Activated CD8-positive, alpha-beta memory T cell treated with anti-CD3 and anti-CD28 coated beads, Interleukin-2, amount 50 U/mL, for 4 hours (primary cell): ENCODE results near the gene EMC10.

Source experiments
- DNase-seq: peaks from one replicate; pipeline ENCODE4 v3.0.0-alpha.2; 2020

EMC10 gene

DNA sequence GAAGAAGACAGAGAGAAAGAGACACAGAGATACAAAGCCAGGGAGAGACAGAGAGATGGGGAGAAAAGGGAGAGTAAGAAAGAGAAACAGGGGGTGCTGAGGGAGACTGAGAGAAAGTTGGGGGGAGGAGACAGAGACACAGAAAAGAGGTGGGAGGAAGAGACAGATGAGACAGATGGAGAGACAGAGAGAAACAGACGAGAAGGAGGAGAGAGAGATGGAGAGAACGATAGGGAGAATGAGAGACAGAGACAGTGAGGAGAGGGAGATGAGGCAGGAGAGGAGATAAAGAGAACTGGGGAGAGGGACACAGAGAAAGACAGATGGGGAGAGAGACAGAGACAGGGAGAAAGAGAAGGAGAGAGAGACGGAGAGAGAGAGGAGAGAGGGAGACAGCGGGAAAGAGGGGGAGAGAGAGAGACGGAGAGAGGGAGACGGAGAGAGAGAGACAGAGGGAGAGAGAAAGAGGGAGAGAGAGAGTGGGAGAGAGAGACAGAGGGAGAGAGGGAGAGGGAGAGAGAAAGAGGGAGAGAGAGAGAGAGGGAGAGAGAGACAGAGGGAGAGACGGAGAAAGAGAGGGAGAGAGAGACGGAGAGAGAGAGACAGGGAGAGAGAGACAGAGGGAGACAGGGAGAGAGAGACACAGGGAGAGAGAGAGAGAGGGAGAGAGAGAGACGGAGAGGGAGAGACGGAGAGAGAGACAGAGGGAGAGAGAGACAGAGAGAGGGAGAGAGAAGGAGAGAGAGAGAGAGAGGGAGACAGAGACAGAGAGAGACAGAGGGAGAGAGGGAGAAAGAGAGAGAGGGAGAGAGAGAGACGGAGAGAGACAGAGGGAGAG lies 22.1 kb downstream of the EMC10 start:
- DNase-seq = no peak

DNA sequence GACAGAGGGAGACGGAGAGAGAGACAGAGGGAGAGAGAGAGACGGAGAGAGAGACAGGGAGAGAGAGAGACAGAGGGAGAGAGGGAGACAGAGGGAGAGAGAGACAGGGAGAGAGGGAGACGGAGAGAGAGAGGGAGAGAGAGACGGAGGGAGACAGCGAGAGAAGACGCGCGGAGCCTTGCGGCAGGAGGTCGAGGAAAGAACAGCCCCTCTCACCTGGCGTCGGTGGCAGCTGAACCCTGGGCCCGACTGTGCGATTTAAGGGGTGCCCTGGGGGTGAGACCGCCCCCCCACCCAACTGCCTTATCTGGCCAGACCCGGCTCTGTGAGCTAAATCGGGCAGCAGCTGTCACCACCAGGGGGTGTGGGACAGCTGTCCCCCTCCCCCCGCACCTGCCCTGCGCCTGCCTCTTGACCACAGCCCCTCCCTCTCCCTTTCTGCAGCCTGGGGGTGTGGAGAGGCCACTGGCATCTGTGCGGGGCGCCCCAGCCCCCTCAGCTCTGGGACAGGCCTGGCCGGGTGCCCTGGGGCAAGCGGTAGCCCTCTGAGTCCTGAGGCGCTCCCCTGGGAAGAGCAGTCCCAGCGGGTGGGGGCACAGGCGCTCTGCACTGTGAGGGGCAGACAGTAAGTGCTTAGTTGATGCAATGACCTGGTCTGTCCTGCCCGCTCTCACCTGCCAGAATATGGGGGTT lies 23.9 kb downstream of the EMC10 start:
- DNase-seq = no peak

DNA sequence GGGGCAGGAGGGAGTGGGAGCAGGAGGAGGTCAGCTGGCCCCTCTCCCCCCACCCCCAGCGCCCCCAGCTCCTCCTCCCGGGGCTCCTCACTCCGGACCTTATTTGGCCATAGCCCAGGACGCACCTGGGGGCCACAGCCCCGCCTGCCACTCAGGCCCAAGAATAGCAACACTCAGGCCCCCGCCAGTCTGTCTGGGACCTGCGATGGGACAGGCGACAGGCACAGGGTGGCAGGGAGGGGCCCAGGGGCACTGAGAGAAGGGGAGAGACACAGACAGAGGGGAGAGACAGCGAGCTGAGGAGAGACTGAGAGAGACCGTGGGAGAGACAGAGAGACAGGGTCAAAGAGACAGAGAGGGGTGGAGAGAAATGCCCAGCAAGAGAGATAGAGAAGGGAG lies 24.4 kb downstream of the EMC10 start:
- no peak for DNase-seq

DNA sequence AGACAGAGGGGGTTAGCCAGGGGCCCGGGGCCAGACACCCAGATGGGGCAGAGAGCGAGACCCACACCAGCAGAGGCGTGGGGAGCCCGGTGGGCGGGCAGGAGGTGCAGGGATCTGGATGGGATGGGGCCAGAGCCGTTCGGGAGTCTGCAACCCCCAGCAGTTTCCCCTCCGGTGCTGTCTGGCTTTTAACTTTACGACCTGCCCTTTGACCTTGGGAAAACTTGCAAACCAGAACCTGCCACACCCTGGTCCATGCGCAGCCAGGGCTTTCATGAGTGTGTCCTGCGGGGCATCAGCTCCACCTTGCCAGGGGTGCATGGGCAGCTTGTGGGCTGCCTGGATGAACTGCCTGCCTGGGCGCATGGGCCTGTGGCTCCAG lies 24.9 kb downstream of the EMC10 start:
- DNase-seq = no peak

DNA sequence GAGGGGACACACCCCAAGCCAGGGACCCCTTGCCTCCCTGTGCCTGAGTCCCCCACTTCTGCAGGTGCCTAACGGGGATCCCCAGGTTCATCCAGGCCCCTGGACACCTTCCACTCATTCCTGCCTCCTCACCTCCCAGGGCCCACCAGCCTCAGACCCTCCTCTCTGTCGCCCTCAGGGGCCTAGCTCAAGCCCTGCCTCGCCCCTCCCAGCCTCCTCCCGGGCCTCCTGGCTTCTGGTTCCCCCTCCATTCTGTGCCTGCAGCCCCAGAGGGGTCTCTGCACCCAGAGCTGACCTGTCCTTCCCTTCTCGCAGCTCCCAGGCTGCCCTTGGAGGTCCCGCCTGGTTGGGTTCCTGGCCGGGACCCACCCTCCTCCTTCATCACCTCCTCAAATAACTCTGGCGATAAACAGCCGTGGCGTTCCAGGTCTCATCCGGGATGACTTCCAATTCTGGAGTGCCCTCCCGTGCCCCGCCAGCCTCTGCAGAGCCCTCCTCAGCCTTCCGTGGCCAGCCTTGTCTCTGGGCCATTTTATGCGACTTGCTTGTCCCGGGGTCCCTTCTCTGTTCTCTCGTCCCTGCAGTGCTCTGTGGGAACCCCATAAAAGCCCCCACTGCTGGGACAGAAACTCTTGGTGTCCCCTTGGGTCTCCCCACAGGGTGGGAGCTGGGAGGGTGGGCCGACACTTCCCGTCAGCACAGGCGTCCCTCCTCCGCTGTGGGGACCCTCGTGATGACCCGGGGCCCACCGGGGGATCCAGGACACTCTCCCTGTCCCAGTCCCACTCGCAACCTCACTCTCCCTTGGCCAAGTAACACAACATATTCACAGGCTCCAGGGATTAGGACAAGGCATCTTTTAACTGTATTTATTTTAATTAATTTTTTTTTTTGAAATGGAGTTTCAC lies 25.5 kb downstream of the EMC10 start:
- no peak for DNase-seq

DNA sequence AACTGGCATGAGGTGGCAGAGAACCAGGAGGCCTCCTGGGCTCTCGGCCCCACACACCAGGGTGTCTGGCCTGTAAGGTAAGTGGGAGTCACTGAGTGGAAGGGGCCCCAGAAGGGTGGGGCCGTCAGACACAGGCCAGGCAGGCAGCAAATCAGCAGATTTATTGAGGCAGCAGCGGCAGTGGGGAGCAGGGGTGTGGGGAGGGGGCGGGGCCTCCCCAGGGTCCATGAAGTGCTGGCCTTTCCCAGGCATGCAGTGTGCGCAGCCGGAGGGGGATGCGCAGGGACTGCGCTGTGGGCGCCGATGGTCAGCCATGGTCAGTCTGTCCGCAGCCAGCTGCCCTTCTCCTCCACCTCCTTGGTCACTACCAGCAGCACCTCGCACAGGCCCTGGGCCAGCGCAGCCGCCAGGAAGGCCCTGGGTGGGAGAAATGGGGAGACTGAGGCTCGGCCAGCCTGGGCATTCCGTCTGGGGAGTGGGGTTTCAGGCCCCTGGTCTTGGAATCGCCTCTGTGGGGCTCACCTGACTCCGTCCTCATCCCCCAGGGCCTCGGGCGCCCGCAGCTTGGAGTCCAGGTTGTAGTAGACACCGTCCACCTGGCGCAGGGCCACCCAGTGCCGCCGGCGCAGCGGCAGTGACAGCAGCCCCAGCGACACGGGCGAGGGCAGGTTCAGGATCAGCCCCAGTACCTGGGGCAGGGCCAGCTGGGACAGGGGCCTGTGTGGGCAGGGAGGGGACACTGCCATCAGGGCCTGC lies 29.7 kb downstream of the EMC10 start:
- no peak for DNase-seq

DNA sequence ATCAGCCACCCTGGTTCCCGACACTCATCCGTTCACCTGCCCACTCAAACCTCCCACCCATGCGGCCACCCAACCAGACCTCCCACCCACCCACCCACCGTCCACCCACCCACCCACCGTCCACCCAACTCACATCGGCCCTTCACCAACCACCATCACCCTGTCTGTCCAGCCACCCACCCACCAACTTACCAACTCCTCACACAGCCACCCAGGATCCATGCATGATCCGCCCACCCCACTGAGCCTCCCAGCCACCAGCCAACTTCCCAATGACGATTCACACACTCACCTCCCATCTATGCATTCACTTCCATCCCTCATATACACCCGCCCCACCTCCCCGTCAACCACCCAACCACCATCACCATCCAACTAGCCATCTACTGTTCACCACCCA lies 30.4 kb downstream of the EMC10 start:
- DNase-seq = no peak

DNA sequence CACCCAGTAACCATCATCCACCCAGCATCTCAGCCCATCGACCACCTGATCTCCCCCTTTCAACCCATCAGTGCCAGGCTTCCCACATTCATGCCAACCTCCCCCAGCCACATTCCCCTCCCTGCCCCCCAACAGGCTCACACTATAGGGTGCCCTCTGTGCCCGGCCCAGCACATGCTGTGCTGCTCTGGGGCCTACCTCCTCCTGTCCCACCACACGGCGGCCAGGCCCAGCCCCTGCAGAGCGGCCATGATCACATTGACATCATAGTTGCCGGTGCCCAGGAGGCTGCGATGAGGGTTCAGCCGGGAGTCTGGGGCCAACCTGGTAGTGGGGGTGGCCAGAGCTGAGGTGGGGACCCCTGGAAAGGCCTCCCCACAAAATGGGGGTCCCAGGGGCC lies 31.1 kb downstream of the EMC10 start:
- DNase-seq = no peak

DNA sequence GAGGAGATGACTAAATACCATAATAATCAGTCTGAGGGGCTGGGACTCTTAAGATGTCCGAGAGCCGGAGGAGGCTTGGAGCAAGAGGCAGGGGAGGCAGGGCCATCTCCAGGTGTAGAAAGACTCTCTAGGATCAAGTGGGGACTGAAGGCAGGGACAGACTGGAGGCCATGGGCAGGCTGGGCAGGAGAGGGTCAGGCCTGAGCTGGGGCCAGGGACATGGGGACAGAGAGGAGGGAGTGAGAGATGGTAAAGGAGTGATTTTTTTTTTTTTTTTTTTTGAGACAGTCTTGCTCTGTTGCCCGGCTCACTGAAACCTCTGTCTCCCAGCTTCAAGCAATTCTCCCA lies 32.5 kb downstream of the EMC10 start:
- no peak for DNase-seq

DNA sequence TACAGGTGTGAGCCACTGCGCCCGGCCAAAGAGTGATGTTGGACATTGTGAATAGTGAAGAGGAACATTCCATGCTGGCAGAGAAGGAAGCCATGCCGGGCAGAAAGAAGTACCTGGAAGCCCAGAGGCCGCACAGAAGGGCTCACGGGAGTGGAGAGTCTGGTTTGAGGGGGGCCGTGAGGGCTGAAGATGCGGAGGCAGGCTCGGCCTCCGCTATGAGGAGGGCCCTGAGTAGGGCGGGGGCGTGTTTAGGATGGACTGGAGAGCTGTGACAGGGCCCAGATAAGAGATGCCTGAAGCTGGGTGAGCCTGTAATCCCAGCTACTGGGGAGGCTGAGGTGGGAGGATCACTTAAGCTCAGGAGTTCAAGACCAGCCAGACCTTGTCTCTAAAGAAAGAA lies 33.1 kb downstream of the EMC10 start:
- DNase-seq = no peak

DNA sequence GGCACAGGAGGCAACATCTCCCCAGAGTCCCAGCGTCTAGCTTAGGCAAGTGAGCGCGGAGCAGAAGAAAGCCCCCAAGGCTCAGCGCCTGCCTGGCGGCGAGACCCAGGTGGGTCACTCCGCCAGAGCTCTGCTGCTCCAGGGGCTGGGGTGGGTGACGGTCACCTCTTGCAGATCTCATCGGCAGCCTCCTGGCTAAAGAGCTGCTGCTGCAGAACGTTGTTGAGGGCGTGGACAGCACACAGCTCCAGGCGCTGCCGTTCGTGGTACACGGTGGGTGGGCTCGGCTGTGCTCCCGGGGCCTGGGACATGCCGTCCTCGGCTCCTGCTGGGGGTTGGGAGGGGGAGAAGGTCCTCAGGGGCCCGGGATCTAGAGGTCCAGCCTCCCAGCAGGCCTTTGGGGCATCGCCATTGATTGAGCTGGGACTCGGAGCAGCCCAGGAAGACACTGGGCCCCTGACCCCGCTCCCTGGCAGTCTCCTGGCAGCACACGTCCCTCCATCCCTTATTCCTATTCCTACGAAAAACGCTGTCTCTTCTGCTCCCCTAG lies 33.9 kb downstream of the EMC10 start:
- no peak for DNase-seq

DNA sequence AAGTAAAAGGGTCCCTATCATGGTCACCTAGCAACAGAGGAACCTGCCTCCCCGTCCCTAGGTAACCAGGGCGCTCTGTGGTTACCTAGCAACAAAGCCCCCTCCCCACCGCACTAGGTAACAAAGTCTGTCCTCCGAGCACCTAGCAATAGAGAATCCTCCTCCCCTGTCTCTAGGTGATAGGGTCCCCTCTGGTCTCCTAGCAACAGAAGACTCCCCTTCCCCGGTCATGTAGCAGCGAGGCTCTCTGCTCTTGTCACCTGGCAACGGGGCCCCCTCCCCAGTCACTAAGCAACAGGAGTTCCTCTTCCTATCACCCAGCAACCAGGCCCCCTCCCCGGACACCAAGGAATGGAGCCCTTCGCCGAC lies 34.4 kb downstream of the EMC10 start:
- no peak for DNase-seq

DNA sequence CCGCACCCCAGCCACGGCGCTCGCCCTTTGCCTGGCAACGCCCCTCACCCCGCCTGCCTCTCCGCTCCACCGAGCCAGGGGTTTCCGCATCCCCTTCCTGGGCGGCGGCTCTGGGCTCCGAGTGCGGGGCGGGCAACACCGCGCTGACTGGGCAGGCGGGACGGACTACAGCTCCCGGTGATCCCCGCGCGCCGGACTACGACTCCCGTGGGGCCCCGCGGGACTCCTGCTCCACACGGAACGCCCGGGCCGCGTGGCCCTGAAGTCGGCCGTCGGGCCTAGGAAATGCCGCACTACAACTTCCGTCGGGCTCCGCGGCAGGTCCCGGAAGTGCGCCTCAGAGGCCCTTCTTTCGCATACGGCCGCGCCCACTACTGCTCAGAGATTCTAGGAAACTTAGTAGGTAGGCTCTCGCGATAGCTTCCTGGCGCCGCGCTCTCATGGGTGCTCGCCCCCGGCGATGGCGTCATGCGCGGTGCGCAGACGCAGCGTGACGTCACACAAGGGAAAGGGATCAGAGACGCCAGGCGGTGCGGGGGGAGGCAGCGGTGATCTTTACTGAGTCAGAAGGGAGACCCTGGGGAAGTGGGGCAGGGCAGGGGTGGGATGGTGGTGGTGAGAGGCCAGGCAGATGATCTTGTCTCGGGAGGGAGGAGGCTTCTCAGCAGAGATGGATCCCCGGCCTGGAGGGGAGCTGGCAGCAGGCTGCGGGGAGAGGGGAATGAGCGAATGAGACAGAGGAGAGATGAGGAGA lies 34.9 kb downstream of the EMC10 start, which contains the start of gene JOSD2:
JOSD2 (minus strand) TSS at position 123 of the 754 bp plus-strand sequence. CDS start 760 bp downstream, outside the sequence.
- peak; percentile 97 for DNase-seq

DNA sequence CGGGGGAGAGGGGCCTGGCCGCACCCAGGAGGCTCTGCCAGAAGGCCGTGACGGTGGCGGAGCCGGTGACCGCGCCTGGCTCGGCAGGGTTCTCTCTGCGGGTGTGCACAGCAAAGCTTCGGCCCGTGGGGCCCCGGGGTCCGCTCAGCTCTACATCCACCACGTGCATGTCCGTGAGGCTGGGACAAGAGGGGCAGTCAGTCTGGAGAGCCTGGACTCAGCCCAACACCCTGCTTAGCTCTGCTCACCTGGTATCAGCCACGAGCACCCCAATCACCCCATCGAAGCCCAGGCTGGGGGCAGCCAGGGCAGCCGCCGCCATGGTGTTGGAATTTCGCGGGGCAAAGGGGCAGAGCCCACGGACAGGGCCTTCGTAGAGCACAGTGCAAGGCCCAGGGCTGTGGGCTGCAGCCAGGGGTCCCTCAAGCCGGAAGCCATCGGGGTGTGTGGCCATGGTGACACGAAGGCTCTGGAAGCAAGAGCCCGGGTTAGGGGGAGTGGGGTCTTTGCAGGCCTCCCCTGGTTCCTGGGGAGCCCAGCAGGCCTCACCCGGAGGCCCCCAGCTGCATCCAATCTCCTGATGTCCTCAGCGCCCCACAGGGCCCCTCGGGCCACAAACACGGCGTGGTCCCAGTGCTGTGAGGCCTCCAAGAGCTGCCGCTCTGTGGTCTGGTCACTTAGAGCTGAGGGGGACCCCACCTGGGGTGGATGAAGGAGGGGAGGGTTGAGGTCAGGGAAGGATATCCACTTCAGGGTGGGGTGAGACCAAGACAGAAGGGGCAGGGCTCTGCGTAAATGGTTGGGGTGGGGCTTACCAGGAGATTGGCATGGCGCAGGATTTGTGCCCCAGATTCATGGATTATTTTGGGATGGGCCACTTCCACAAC lies 36.0 kb downstream of the EMC10 start:
- DNase-seq = no peak

DNA sequence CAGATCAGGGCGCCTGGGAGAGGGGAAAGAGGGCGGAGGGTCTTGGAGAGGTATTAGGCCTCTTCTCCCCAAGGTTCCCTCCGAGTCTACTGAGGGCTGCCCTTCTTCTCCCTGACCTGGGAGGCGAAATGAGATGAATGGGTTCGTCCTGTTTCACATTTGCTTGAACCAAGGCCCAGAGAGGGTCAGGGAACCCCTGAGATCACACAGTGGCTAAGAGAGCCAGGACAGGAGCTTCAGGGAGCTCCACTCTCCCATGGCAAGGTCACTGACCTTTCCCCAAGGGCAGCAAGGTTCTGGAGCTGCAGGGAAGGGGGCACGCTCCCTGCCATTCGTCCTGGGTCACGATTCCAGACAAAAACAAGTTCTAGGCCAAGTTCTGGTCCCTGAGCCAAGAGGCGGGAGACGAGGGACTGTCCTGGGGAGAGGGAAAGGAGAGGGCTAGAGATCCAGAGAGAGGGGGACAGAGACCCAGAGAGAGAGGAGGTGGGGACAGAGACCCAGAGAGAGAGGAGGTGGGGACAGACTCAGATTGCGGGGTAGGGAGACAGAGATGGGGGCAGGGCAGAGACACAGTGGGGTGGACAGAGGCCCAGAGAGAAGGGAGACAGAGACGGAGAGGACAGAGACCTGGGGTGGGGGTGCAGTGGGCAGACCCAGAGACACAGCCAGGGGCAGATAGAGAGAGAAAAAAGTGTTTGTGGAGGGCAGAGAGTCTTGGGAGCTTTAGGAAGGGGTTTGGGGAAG lies 36.9 kb downstream of the EMC10 start:
- no peak for DNase-seq

DNA sequence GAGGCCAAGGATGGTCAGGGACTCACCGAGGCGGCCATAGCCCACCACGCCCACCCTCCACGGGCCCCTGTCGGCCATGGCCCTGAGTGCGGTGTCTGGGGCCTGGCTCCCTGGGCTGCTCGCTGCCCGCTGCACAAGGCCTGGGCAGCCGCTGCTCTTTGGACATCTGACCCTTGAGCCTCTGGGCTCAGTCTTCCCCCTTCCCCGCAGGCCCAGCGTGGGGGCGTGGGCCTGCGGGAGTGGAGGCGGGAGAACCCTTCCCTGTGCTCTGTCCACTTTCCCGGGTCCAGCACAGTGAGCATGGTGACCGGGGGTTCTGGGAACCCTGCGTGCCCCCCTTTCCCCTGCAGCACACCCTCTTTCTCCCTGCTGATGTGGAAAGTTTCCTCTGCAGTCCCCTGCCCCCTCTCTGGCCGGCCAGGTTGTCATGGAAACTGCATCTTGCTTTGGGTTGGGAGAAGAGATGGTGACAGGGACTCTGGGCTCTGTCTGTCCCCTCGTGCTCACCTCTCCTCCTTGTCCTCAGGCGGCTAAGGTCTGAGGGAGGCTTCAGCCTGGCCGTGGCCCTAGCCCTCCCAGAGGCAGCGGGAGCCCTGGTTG lies 37.5 kb downstream of the EMC10 start, which contains the start of gene ASPDH:
ASPDH (minus strand) TSS at position 168 of the 600 bp plus-strand sequence; CDS start at position 78, 90 bp downstream.
- DNase-seq = no peak

DNA sequence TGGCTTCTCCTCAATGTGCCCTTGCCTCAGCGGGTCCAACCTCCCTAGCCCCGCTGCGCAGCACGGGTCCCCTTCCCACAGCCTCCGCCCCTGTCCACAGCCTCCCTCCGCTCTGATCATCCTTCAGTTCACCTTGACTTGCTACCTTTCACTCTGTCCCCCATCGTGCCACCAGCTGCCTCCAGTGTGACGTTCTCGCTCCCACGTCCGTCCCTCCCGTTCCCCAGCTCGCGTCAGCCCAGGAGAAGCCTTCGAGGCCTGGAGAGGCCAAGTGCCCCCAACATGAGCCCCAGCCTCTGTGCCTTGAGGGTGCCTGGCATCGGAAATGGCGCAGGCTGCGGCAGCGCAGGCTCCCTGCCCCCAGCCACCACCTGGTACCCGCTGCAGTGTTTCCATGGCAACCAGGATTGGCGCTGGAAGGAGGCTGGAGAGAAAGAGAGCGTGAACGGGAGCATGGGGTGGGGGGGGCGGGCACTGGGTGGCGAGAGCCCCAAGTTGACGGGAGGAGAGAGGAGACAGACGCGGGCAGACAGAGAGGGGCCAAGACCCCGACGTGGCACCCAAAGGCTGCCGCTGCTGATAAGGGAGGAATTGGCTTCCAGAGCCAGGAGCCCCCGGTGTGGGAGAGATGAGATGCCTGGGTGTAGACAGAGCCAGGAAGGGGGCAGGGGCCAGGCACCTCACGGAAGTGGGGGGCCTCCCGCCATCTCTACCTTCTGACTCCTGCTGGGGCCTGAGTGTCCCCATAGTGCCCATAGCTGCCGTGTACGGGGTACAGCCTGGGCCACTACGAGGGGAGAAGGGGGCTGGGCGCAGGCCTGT lies 38.2 kb downstream of the EMC10 start:
- no peak for DNase-seq

DNA sequence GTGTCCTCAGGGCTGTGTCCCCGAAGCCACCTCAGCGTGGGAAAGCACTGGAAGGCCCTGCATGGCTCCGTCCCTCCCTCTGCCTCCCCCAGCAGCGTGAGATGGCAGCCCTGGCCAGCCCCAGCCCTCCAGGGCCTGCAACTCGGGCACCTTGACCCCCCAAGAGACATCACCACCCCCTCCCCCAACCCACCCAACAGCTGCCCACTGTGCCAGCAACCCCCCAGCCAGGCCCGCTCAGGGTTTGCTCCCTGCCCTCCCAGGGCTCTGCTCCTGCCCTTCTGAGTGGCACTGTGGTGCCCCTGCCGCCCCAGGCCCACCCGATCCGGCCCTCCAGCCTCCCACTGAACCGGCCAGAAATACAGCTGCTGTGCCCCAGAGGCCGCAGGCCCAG lies 38.9 kb downstream of the EMC10 start:
- DNase-seq = no peak
